Mesothelial cell of epicardium (in vitro differentiated cells): Measurements from ENCODE around the gene BACE1. TPM values are rescaled to one million over a fixed set of nuclear protein-coding genes. Genes with fewer than 3 reads are reported as not detected.
"Not testable (repeated sequence)": the region's sequence is repeated elsewhere in the genome, so short reads cannot be mapped to it uniquely, and the experiment has no call there.

Experiments
- DNase-seq, 2 experiments: peaks; one replicate each; pipeline ENCODE4 v3.0.0; 2021; ENCODE audit warnings: low spot score in 2 of 2; ENCODE audit not compliant: unreplicated experiment in 2 of 2
- H3K27ac Mint-ChIP-seq: 2 replicates; pipeline ENCODE4 v1.8.0; 2021; ENCODE audit warnings: mixed read lengths
- H3K27me3 Mint-ChIP-seq: 2 replicates; pipeline ENCODE4 v1.8.0; 2021; ENCODE audit warnings: low read depth, mixed read lengths
- H3K36me3 Mint-ChIP-seq: 2 replicates; pipeline ENCODE4 v1.8.0; 2021; ENCODE audit warnings: mixed read lengths
- H3K4me1 Mint-ChIP-seq: 2 replicates; pipeline ENCODE4 v1.8.0; 2021; ENCODE audit warnings: mixed read lengths
- H3K4me3 Mint-ChIP-seq: 2 replicates; pipeline ENCODE4 v1.8.0; 2021; ENCODE audit warnings: mild to moderate bottlenecking, moderate library complexity, mixed read lengths
- H3K9me3 Mint-ChIP-seq: 2 replicates; pipeline ENCODE4 v1.8.0; 2021; ENCODE audit warnings: mixed read lengths
- total RNA-seq: library from RNA; stranded (reverse); gene quantifications from 3 replicates; pipeline ENCODE4 v1.2.1, GENCODE V29; 2021
- TF ChIP-seq, protein P1 (sequence below): fragments of 200-600 bp; sonication (generic); IDR thresholded peaks from one replicate; pipeline ENCODE4 v1.5.0; 2021; ENCODE audit warnings: antibody characterized with exemption; ENCODE audit not compliant: unreplicated experiment

Gene BACE1
- total RNA-seq, 1 donor from 2014 or later = 38.1 TPM

DNA sequence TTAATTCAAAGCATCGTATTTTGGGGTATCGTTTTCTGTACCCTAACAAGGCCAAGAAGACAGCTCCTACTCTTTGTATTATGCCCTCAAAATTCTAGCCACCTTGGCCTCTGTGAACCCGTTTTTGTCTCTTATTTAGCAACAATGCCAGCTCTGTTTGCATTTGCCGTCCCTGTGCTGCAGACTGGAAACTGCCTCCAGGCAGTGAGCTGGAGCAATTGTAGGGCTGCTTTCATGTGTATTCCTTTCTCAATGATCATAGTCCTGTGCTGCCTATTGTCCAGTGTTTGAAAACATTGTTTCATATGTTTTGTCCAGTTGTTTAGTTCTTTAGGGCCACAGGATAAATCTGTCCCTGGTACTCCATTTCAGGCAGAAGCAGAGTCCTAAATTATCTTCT is 44.8 kb downstream of the BACE1 start:
- peaks cover 14% of the 10 kb centered on the region for H3K4me1 Mint-ChIP-seq
- peaks cover 41% of the 10 kb centered on the region for H3K36me3 Mint-ChIP-seq
- TF ChIP-seq, protein P1, sequence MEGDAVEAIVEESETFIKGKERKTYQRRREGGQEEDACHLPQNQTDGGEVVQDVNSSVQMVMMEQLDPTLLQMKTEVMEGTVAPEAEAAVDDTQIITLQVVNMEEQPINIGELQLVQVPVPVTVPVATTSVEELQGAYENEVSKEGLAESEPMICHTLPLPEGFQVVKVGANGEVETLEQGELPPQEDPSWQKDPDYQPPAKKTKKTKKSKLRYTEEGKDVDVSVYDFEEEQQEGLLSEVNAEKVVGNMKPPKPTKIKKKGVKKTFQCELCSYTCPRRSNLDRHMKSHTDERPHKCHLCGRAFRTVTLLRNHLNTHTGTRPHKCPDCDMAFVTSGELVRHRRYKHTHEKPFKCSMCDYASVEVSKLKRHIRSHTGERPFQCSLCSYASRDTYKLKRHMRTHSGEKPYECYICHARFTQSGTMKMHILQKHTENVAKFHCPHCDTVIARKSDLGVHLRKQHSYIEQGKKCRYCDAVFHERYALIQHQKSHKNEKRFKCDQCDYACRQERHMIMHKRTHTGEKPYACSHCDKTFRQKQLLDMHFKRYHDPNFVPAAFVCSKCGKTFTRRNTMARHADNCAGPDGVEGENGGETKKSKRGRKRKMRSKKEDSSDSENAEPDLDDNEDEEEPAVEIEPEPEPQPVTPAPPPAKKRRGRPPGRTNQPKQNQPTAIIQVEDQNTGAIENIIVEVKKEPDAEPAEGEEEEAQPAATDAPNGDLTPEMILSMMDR = no peak
- H3K27me3 Mint-ChIP-seq = no peaks in the 10 kb centered on the region
- H3K4me3 Mint-ChIP-seq = no peak overlapping the region
- H3K27ac Mint-ChIP-seq = no peak overlapping the region
- peaks cover 14% of the 10 kb centered on the region for H3K9me3 Mint-ChIP-seq
- no peak for DNase-seq

DNA sequence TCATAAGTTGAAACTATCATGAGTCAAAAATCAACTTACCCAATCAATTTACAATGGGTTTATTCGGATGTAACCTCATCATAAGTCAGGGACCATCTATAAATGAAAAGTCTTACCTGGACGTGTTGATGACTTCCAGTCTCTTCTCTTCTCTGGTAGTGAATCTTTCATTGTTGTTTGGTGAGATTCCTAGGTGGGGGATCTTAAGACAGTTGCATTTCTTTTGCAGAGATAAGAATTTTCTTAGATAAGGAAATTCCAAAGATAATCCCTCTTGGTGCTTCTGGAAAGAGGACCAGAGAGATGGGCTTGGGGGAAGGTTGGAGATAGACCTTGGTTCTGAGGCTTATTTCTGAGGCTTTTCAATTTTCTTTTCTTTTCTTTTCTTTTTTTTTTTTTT is 46.2 kb downstream of the BACE1 start:
- H3K27ac Mint-ChIP-seq = peak overlapping the region; percentile 12

DNA sequence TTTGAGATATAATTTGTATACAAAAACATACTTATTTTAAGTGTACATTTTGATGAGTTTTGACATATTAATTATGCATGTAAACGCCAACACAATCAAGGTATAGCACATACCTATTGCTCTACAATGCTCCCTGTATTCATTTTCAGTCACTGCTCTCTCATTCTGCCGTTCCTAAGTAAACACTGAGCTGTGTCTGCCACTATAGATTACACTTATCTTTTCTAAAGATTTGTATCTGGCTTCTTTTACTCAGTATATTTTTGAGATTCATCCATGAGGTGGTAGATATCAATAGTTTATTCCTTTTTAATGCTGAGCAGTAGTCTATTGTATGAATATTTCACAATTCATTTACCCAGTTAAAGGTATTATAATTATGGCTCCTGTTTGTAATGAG is 50.3 kb downstream of the BACE1 start:
- TF ChIP-seq, protein P1 = no peak
- Mint-ChIP-seq H3K27ac (no peak overlapping the region), H3K4me3 (no peak overlapping the region), H3K36me3 (peaks cover 35% of the 10 kb centered on the region), H3K9me3 (peaks cover 6% of the 10 kb centered on the region), H3K4me1 (peaks cover 14% of the 10 kb centered on the region), H3K27me3 (no peaks in the 10 kb centered on the region)
- DNase-seq = no peak

More for the DNA sequence above, 46.2 kb downstream of the BACE1 start:
- TF ChIP-seq, protein P1 = no peak
- Mint-ChIP-seq H3K27me3 (no peaks in the 10 kb centered on the region), H3K4me1 (peaks cover 14% of the 10 kb centered on the region), H3K36me3 (peaks cover 41% of the 10 kb centered on the region), H3K4me3 (no peak overlapping the region), H3K9me3 (peaks cover 20% of the 10 kb centered on the region)
- DNase-seq = no peak

DNA sequence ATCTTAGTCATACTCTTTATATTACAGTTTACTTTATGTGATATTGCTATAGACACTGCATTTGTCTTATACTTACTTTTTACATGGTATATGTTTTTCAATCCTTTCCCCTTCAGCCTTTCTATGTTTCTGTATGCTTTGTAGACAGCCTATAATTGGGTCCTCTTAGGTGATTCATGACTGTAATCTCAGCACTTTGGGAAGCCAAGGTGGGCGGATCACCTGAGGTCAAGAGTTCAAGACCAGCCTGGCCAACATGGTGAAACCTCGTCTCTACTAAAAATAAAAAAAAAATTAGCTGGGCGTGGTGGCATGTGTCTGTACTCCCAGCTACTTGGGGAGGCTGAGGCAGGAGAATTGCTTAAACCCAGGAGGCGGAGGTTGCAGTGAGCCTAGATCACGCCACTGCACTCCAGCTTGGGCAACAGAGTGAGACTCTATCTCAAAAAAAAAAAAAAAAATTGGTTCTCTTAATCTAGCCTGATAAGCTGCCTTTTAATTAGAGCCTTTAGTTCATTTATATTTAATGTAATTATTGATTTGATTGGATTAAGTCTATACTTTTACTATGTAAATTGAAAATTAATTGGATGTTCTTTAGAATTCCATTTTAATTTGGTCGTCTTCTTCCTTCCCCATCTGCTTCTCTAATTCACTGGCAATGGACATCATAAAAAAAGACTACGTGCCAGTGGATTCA is 51.3 kb downstream of the BACE1 start:
- DNase-seq, H3K9me3 Mint-ChIP-seq, H3K4me3 Mint-ChIP-seq, H3K27me3 Mint-ChIP-seq, H3K27ac Mint-ChIP-seq: not testable (repeated sequence)
- Mint-ChIP-seq H3K36me3 (peaks cover 37% of the 10 kb centered on the region), H3K4me1 (peaks cover 11% of the 10 kb centered on the region)

DNA sequence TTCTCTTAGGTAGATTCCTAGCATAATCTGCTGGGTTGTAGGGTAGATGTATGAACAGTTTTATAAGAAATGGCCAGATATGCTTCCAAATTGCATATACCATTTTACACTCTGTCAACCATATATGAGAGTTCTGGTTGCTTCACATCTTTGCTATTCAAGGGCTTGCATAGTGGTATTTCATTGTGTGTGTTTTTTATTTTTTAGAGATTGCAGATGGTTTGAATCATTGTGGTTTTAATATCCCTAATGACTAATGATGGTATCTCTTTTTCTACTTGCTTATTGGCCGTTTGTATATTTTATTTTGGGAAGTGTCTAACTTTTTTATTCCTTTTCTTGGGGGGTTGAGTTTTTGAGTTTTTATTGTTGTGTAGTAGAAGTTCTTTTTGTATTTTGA is 56.6 kb downstream of the BACE1 start:
- TF ChIP-seq, protein P1 = no peak
- DNase-seq = no peak
- Mint-ChIP-seq H3K27me3 (no peaks in the 10 kb centered on the region), H3K4me3 (no peak overlapping the region), H3K9me3 (no peaks in the 10 kb centered on the region), H3K36me3 (peaks cover 36% of the 10 kb centered on the region), H3K27ac (peak overlapping the region; percentile 27), H3K4me1 (peaks cover 2% of the 10 kb centered on the region)

DNA sequence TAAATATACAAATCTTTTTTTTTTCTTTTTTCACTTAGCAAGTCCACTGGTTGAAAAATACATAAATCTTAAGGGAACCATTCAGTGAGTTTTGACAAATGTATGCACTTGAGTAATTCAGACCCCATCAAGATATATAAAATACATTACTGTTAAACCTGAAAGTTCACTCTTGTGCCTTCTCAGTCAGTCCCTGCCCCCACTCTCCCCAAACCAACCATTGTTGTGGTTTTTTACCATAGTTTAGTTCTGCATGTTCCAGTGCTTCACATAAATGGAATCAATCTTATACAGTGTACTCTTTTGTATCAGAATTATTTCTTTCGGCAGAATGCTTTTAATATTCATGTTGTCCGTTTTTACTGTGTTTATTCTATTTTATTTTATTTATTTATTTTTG is 57.5 kb downstream of the BACE1 start:
- no peaks in the 10 kb centered on the region for H3K27me3 Mint-ChIP-seq
- H3K9me3 Mint-ChIP-seq = no peaks in the 10 kb centered on the region
- no peak for DNase-seq
- no peak overlapping the region for H3K27ac Mint-ChIP-seq
- H3K4me3 Mint-ChIP-seq = no peak overlapping the region
- peaks cover 37% of the 10 kb centered on the region for H3K36me3 Mint-ChIP-seq
- TF ChIP-seq, protein P1 = no peak
- H3K4me1 Mint-ChIP-seq = peaks cover 2% of the 10 kb centered on the region
